ENCODE data around the gene DGUOK.
A peak's percentile ranks its signal among the peaks of the same experiment; 100 is the strongest.

DGUOK gene

GRCh38 chr2:73984922-73985307 is 58.2 kb downstream of the DGUOK start:
- no peak for TF ChIP-seq CTCF (IDR thresholded peaks at IDR 0.05; ENCODE audit: low read length, missing control alignments)
- DNase-seq (ENCODE audit: low read depth): no peak
- peak overlapping the region; percentile 35 for H3K4me3 ChIP-seq (replicated peaks; ENCODE audit: low read depth, low read length)

GRCh38 chr2:73985308-73986084 is 58.8 kb downstream of the DGUOK start:
- no peak for TF ChIP-seq CTCF (IDR thresholded peaks at IDR 0.05; ENCODE audit: low read length, missing control alignments)
- DNase-seq (ENCODE audit: low read depth): no peak
- H3K4me3 ChIP-seq (replicated peaks; ENCODE audit: low read depth, low read length): peak overlapping the region; percentile 60

- no peak for TF ChIP-seq CTCF (IDR thresholded peaks at IDR 0.05; ENCODE audit: low read length, missing control alignments)
- DNase-seq (ENCODE audit: low read depth): no peak
- peak overlapping the region; percentile 60 for H3K4me3 ChIP-seq (replicated peaks; ENCODE audit: low read depth, low read length)
Measured at GRCh38 chr2:73986085-73986681, 59.5 kb downstream of the DGUOK start.

GRCh38 chr2:73987109-73987947 is 60.6 kb downstream of the DGUOK start:
- DNase-seq (ENCODE audit: low read depth): peak; percentile 63
- H3K4me3 ChIP-seq (replicated peaks; ENCODE audit: low read depth, low read length): peak overlapping the region; percentile 6
- peak; percentile 39 for TF ChIP-seq CTCF (IDR thresholded peaks at IDR 0.05; ENCODE audit: low read length, missing control alignments)

- no peak for DNase-seq (ENCODE audit: low read depth)
- TF ChIP-seq CTCF (IDR thresholded peaks at IDR 0.05; ENCODE audit: low read length, missing control alignments): no peak
- peak overlapping the region; percentile 6 for H3K4me3 ChIP-seq (replicated peaks; ENCODE audit: low read depth, low read length)
Measured at GRCh38 chr2:73987948-73988700, 61.4 kb downstream of the DGUOK start.

GRCh38 chr2:73989972-73990371 is 63.3 kb downstream of the DGUOK start:
- TF ChIP-seq CTCF (IDR thresholded peaks at IDR 0.05; ENCODE audit: low read length, missing control alignments): no peak

More at GRCh38 chr2:73989972-73990371, 63.3 kb downstream of the DGUOK start:
- no peak overlapping the region for H3K4me3 ChIP-seq (replicated peaks; ENCODE audit: low read depth, low read length)
- DNase-seq (ENCODE audit: low read depth): no peak

Data from fibroblast of pulmonary artery (primary cell).